ENCODE measurements around the gene MPZL3. TPM values are rescaled to one million over a fixed set of nuclear protein-coding genes. Genes with fewer than 3 reads are reported as not detected.

Gene MPZL3
- total RNA-seq, 2 donors from 2014 or later, result 24.5 to 26.4 TPM

DNA sequence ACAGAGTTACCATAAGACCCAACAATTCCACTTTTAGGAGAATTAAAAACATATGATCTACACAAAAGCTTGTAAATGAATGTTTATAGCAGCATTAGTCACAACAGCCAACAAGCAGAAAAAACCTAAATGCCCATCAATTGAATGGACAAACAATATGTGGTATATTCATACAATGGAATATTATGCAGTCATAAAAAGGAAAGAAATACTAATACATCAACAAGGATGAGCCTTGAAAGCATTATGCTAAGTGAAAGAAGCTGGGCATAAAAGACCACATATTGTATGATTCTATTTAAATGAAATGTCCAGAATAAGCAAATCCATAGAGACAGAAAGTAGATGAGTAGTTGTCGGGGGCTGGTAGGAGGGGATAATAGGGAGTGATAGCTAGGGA, 7.0 kb upstream of the MPZL3 start:
- H3K9me3 ChIP-seq (ENCODE audit: control insufficient read depth, low read length, poor library complexity, severe bottlenecking), result no peaks in the 10 kb centered on the region
- no peaks in the 10 kb centered on the region for H3K36me3 Mint-ChIP-seq (ENCODE audit: low read depth)
- H3K4me3 Mint-ChIP-seq, result no peak overlapping the region
- H3K27ac Mint-ChIP-seq, result no peak overlapping the region
- no peak for DNase-seq
- H3K4me1 Mint-ChIP-seq, result peaks cover 11% of the 10 kb centered on the region
- ATAC-seq, result no peak
- peaks cover under 1% of the 10 kb centered on the region for H3K27me3 Mint-ChIP-seq

GRCh38 chr11:118258410-118258809, 6.2 kb upstream of the MPZL3 start:
- ATAC-seq, result no peak
- no peaks in the 10 kb centered on the region for H3K27me3 Mint-ChIP-seq
- peaks cover 7% of the 10 kb centered on the region for H3K4me1 Mint-ChIP-seq
- no peaks in the 10 kb centered on the region for H3K36me3 Mint-ChIP-seq (ENCODE audit: low read depth)
- no peak for DNase-seq
- H3K4me3 Mint-ChIP-seq, result no peak overlapping the region
- H3K27ac Mint-ChIP-seq, result no peak overlapping the region
- H3K9me3 ChIP-seq (ENCODE audit: control insufficient read depth, low read length, poor library complexity, severe bottlenecking), result no peaks in the 10 kb centered on the region

GRCh38 chr11:118252688-118253087, 523 bp upstream of the MPZL3 start:
- Mint-ChIP-seq H3K4me1 (peaks cover 21% of the 10 kb centered on the region), H3K27ac (peak overlapping the region; percentile 99), H3K27me3 (no peaks in the 10 kb centered on the region), H3K4me3 (peak overlapping the region; percentile 95), H3K36me3 (ENCODE audit: low read depth) (peaks cover 1% of the 10 kb centered on the region)
- DNase-seq, result no peak
- H3K9me3 ChIP-seq (ENCODE audit: control insufficient read depth, low read length, poor library complexity, severe bottlenecking), result no peaks in the 10 kb centered on the region
- no peak for ATAC-seq

DNA sequence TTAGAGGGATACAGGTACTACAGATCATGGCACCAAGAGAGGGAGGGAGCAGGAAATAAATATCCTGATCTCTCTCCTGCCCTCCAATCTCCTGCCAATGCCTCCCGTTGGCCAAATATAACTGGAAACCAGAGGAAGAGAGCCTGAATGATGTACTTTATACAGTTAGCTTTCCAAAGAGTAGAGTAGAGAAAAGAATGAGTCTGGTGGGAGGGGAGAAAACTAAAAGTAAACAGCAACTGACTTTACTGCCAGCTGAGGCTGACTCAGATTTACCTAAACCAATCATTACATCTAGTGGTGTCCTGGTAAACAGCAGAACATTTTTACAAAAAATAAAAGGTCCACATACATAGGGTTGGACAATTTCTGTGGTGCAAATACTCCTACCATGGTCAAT, 5.1 kb downstream of the MPZL3 start:
- peak overlapping the region; percentile 97 for H3K27ac Mint-ChIP-seq
- peaks cover 60% of the 10 kb centered on the region for H3K4me1 Mint-ChIP-seq
- DNase-seq (no peak), ATAC-seq (peak; percentile 16)
- H3K9me3 ChIP-seq (ENCODE audit: control insufficient read depth, low read length, poor library complexity, severe bottlenecking), result no peaks in the 10 kb centered on the region
- H3K36me3 Mint-ChIP-seq (ENCODE audit: low read depth), result peaks cover 9% of the 10 kb centered on the region
- H3K4me3 Mint-ChIP-seq, result peak overlapping the region; percentile 22
- no peaks in the 10 kb centered on the region for H3K27me3 Mint-ChIP-seq

GRCh38 chr11:118245936-118246562, 6.1 kb downstream of the MPZL3 start:
- H3K9me3 ChIP-seq (ENCODE audit: control insufficient read depth, low read length, poor library complexity, severe bottlenecking), result no peaks in the 10 kb centered on the region
- ATAC-seq (peak; percentile 26), DNase-seq (no peak)
- H3K36me3 Mint-ChIP-seq (ENCODE audit: low read depth), result peaks cover 9% of the 10 kb centered on the region
- no peaks in the 10 kb centered on the region for H3K27me3 Mint-ChIP-seq
- peak overlapping the region; percentile 52 for H3K4me3 Mint-ChIP-seq
- peak overlapping the region; percentile 97 for H3K27ac Mint-ChIP-seq
- H3K4me1 Mint-ChIP-seq, result peaks cover 69% of the 10 kb centered on the region

DNA sequence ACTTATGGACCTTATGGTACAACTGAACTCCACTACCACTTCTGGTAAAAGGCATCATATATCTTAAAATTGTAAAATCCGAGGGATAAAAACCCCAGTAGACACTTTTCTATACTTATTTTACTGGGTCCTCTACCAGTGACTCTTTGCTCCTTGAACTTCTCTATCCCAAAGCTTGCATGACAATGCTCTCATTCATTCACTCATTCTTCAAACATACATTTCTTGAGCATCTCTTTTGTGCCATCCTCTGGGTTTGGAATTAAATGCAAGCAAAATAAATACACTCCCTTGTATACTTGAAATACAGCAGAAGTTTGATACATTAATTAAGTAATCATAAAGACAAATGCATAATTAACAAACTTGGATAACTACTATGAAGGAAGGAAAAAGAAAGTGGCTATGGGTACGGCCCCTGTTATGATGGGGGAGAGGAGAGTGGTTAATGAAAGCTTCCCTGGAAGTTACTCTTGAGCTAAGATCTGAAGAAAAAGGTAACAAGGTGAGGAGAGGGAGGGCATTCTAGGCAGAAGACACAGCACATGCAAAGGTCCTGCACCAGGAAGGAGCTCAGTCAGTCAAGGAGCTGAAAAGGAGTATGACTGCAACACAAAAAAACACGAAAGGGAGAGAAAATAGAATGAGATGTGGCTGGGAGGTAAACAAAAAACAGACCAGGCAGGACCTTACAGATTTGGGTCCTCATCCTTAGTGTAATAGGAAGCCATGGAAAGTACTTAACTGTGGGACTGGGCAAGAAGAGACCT, 8.0 kb downstream of the MPZL3 start:
- ATAC-seq, result no peak
- Mint-ChIP-seq H3K36me3 (ENCODE audit: low read depth) (peaks cover 9% of the 10 kb centered on the region), H3K4me1 (peaks cover 78% of the 10 kb centered on the region), H3K27ac (peak overlapping the region; percentile 97), H3K4me3 (peak overlapping the region; percentile 69), H3K27me3 (no peaks in the 10 kb centered on the region)
- H3K9me3 ChIP-seq (ENCODE audit: control insufficient read depth, low read length, poor library complexity, severe bottlenecking), result no peaks in the 10 kb centered on the region
- DNase-seq, result no peak

DNA sequence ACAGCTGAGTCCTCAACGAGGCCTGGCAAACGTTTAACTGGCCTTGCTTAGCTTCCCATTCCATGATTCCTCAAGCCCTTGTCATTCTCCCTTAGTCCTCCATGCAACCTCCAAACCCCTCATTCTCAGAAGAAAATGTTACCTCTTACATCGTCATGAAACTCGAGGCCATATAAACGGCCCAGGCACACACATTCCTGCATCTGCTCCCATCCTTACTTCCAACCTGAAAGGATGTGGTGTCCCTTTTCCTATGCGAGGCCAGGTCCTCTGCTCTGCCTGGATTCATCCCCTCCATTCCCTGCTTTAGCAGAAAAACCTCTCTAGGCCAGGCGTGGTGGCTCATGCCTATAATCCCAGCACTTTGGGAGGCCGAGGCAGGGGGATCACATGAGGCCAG, 9.0 kb downstream of the MPZL3 start:
- H3K9me3 ChIP-seq (ENCODE audit: control insufficient read depth, low read length, poor library complexity, severe bottlenecking), result no peaks in the 10 kb centered on the region
- Mint-ChIP-seq H3K4me3 (peak overlapping the region; percentile 81), H3K27me3 (no peaks in the 10 kb centered on the region), H3K4me1 (peaks cover 82% of the 10 kb centered on the region), H3K27ac (peak overlapping the region; percentile 97), H3K36me3 (ENCODE audit: low read depth) (peaks cover 9% of the 10 kb centered on the region)
- no peak for DNase-seq
- ATAC-seq, result no peak

DNA sequence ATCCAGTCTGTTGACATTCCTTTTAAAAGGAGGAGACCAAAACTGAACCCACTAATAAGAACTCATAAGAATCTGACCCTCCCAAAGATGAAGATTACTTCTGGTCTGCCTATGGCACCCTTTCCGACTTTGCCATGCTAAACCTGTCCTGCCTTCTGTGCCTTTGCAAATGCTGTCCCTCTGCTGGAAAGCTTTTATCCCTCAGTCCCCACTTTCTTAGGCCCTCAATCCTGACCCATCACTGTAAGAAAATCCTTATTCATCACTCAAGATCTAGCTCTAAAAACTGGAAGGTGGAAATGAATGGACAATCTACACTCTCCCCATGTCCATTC, 10.4 kb downstream of the MPZL3 start:
- ATAC-seq (peak; percentile 7), DNase-seq (no peak)
- Mint-ChIP-seq H3K4me3 (peak overlapping the region; percentile 82), H3K4me1 (peaks cover 73% of the 10 kb centered on the region), H3K27me3 (no peaks in the 10 kb centered on the region), H3K36me3 (ENCODE audit: low read depth) (peaks cover 6% of the 10 kb centered on the region), H3K27ac (peak overlapping the region; percentile 97)
- H3K9me3 ChIP-seq (ENCODE audit: control insufficient read depth, low read length, poor library complexity, severe bottlenecking), result no peaks in the 10 kb centered on the region

- H3K4me3 Mint-ChIP-seq, result peak overlapping the region; percentile 82
- peak in 1 of 3 donors; percentile 34 for DNase-seq
- H3K36me3 Mint-ChIP-seq (ENCODE audit: low read depth), result peaks cover 7% of the 10 kb centered on the region
- peaks cover 74% of the 10 kb centered on the region for H3K4me1 Mint-ChIP-seq
- H3K9me3 ChIP-seq (ENCODE audit: control insufficient read depth, low read length, poor library complexity, severe bottlenecking), result no peaks in the 10 kb centered on the region
- H3K27me3 Mint-ChIP-seq, result no peaks in the 10 kb centered on the region
- peak; percentile 88 for ATAC-seq
- peak overlapping the region; percentile 97 for H3K27ac Mint-ChIP-seq
These were observed 11.0 kb downstream of the MPZL3 start for GRCh38 chr11:118240999-118241763.

DNA sequence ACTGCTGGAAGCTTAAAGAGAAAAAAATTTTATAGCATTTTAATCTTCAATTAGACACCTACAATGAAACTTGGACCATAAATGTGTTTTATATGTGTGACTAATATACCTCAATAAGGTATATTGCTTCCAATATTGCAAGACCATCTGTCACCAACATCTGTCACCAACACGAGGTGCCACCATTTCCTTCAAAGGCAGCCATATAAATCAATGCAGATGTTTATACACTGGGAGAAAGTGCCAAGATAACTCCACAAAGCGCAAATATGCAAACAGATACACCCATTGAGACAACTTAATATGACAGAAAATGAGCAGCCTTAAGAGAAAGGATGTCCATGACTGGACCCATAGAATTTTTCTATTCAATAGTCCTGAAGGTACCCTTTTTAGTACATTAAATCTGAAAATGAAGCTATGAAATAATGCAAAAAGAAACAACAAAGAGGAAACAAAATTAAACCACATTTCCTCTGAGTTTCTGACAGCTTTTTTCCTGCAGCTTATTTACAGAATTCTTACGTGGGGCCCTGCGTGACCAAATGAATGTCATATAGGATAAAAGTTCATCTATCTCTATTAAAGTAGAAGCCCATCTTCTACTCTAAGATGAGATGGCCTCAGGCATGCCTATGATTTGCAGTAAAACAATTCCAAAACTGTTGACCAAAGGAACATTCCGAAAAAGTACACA, 12.5 kb downstream of the MPZL3 start:
- Mint-ChIP-seq H3K4me1 (peaks cover 69% of the 10 kb centered on the region), H3K36me3 (ENCODE audit: low read depth) (peaks cover 11% of the 10 kb centered on the region), H3K4me3 (peak overlapping the region; percentile 82), H3K27me3 (no peaks in the 10 kb centered on the region), H3K27ac (peak overlapping the region; percentile 97)
- no peak for DNase-seq
- H3K9me3 ChIP-seq (ENCODE audit: control insufficient read depth, low read length, poor library complexity, severe bottlenecking), result no peaks in the 10 kb centered on the region
- ATAC-seq, result no peak

DNA sequence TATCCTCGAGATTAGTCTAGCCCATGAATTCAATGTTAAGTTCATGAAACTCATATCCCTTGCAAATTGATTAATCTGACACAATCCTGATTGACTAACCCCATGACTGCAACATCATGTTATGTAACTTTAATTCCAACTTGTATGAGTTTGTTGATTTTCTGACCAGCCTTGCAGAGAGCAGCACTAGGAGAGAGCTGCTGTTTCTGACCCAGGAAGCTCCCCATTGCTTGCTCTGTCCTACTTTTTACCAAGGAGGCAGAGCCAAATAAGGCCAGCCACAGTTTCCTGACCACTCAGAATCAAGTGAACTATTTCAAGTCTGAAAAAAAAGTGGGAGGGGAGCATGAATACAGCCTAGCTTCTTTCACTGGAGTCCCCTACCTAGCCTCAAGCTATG, 13.2 kb downstream of the MPZL3 start:
- Mint-ChIP-seq H3K4me3 (peak overlapping the region; percentile 55), H3K27me3 (no peaks in the 10 kb centered on the region), H3K27ac (peak overlapping the region; percentile 97), H3K4me1 (peaks cover 69% of the 10 kb centered on the region), H3K36me3 (ENCODE audit: low read depth) (peaks cover 14% of the 10 kb centered on the region)
- DNase-seq (no peak), ATAC-seq (peak; percentile 4)
- H3K9me3 ChIP-seq (ENCODE audit: control insufficient read depth, low read length, poor library complexity, severe bottlenecking), result no peaks in the 10 kb centered on the region

DNA sequence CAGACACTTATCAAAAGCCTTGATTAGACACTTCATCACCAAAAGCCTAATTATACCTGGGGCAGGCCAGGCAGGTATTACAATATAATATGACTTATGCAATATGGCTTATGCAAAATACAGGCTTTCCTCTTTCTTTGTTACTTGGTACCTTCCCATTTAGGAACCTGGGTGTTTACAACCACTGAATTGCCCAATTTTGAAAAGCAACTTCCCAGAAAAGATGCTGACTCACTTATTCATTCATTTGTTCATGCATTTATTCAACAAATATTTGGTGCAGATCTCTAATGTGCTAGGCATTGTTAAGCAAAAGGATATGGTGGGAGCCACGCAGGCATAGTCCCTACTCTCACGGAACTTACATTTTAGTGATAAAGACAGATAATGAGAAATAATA, 13.7 kb downstream of the MPZL3 start:
- no peak for ATAC-seq

DNA sequence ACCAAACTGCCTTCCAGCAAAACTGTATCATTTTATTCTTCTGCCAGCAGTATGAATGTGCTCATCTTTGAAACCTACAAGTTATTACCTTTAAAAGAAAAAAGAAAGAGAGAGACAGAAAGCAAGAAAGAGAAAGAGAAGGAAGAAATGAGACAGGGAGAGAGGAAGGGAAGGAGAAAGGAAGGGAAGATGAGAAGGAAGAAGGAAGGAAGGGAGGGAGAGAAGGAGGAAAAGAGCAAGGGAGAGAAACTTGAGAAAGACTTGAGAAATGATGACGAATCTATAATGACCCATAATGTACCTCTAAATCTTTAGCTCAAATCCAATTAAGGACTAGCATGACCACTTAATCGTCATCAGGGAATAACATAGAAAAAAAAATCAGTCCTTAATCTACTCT, 16.0 kb downstream of the MPZL3 start:
- no peak overlapping the region for H3K4me3 Mint-ChIP-seq
- H3K9me3 ChIP-seq (ENCODE audit: control insufficient read depth, low read length, poor library complexity, severe bottlenecking), result no peaks in the 10 kb centered on the region
- H3K27ac Mint-ChIP-seq, result peak overlapping the region; percentile 83
- H3K4me1 Mint-ChIP-seq, result peaks cover 45% of the 10 kb centered on the region
- DNase-seq (no peak), ATAC-seq (no peak)
- peaks cover 13% of the 10 kb centered on the region for H3K36me3 Mint-ChIP-seq (ENCODE audit: low read depth)
- H3K27me3 Mint-ChIP-seq, result no peaks in the 10 kb centered on the region

More for the DNA sequence above, 13.7 kb downstream of the MPZL3 start:
- no peaks in the 10 kb centered on the region for H3K27me3 Mint-ChIP-seq
- H3K9me3 ChIP-seq (ENCODE audit: control insufficient read depth, low read length, poor library complexity, severe bottlenecking), result no peaks in the 10 kb centered on the region
- H3K4me1 Mint-ChIP-seq, result peaks cover 64% of the 10 kb centered on the region
- H3K27ac Mint-ChIP-seq, result peak overlapping the region; percentile 97
- peak overlapping the region; percentile 55 for H3K4me3 Mint-ChIP-seq
- DNase-seq, result no peak
- H3K36me3 Mint-ChIP-seq (ENCODE audit: low read depth), result peaks cover 14% of the 10 kb centered on the region
